Fibroblast of lung (primary cell): ENCODE results near the gene GOPC. TPM values are rescaled to one million over a fixed set of nuclear protein-coding genes. Genes with fewer than 3 reads are reported as not detected.

Experiments used
- DNase-seq, 2 donors: peaks; one replicate each; pipeline versions ENCODE4 v3.0.0 to v3.0.0-alpha.2; 2010; ENCODE audit warnings: low read depth in 2 of 2
- H2AFZ ChIP-seq: 2 replicates; pipeline ENCODE4 v1.5.1; 2012; ENCODE audit warnings: low read length, control low read depth, inconsistent platforms
- H3K27ac ChIP-seq: 2 replicates; pipeline ENCODE4 v1.5.1; 2011; ENCODE audit warnings: low read length, control low read depth; ENCODE audit not compliant: insufficient read depth
- H3K27me3 ChIP-seq: 2 replicates; pipeline ENCODE4 v1.5.1; 2011; ENCODE audit warnings: mild to moderate bottlenecking, low read length; ENCODE audit not compliant: control insufficient read depth, insufficient read depth
- H3K36me3 ChIP-seq: 2 replicates; pipeline ENCODE4 v1.5.1; 2011; ENCODE audit warnings: low read length; ENCODE audit not compliant: control insufficient read depth, insufficient read depth
- H3K4me1 ChIP-seq: 2 replicates; pipeline ENCODE4 v1.5.1; 2011; ENCODE audit warnings: low read length; ENCODE audit not compliant: control insufficient read depth, insufficient read depth; ENCODE audit errors: extremely low read depth
- H3K4me2 ChIP-seq: 2 replicates; pipeline ENCODE4 v1.5.1; 2011; ENCODE audit warnings: low read length, control low read depth; ENCODE audit not compliant: insufficient read depth; ENCODE audit errors: extremely low read depth
- H3K4me3 ChIP-seq, 4 experiments: fragments of 200-600 bp in 1 of 4; sonication (generic) in 1 of 4; replicated peaks in 1 of 4; 2 replicates each; pipeline ENCODE4 v1.5.1; 2011 to 2016; ENCODE audit warnings: low read length in 4 of 4, low read depth in 3 of 4, mild to moderate bottlenecking in 3 of 4, control low read depth in 2 of 4, inconsistent platforms in 1 of 4, mixed read lengths in 1 of 4; ENCODE audit not compliant: insufficient read depth in 1 of 4; ENCODE audit errors: control extremely low read depth in 1 of 4
- H3K79me2 ChIP-seq: 2 replicates; pipeline ENCODE4 v1.5.1; 2012; ENCODE audit warnings: mild to moderate bottlenecking, low read length, inconsistent platforms; ENCODE audit not compliant: control insufficient read depth, insufficient read depth
- H3K9ac ChIP-seq: 2 replicates; pipeline ENCODE4 v1.5.1; 2011; ENCODE audit warnings: mild to moderate bottlenecking, low read length, control low read depth; ENCODE audit not compliant: insufficient read depth
- H3K9me3 ChIP-seq: 2 replicates; pipeline ENCODE4 v1.5.1; 2012; ENCODE audit warnings: low read depth, low read length; ENCODE audit not compliant: control insufficient read depth, insufficient read depth
- H4K20me1 ChIP-seq: 2 replicates; pipeline ENCODE4 v1.5.1; 2011; ENCODE audit warnings: low read length; ENCODE audit not compliant: control insufficient read depth, insufficient read depth; ENCODE audit errors: extremely low read depth
- CTCF ChIP-seq, 2 donors: IDR thresholded peaks in 1 of 2; conservative IDR thresholded peaks in 1 of 2; 1 replicate in 1 of 2; 2 replicates in 1 of 2; pipeline ENCODE4 v1.5.1; 2011 to 2012; ENCODE audit warnings: low read length in 2 of 2, control low read depth in 1 of 2, inconsistent platforms in 1 of 2, low read depth in 1 of 2, mild to moderate bottlenecking in 1 of 2
- EZH2 ChIP-seq: IDR thresholded peaks from 2 replicates; pipeline ENCODE4 v1.5.1; 2012; ENCODE audit warnings: low read length, control low read depth, mild to moderate bottlenecking; ENCODE audit errors: missing control alignments
- polyA plus RNA-seq, 2 donors: library from polyadenylated mRNA; depleted of rRNA in 1 of 2; stranded (reverse) in 1 of 2; unstranded in 1 of 2; fragments of >200 nt; gene quantifications; 2 replicates each; pipeline ENCODE4 v1.2.1, GENCODE V29; 2011 to 2012; ENCODE audit warnings: missing spikeins in 1 of 2
- total RNA-seq: library from RNA; depleted of rRNA; stranded (reverse); fragments of >200 nt; gene quantifications from 2 replicates; pipeline ENCODE4 v1.2.1, GENCODE V29; 2014

The GOPC gene
- total and polyA plus RNA-seq, 2 donors (not counting 1 experiment from before 2014, with no cell fraction given), result 32.2 to 45.4 TPM

- no peak for TF ChIP-seq CTCF (conservative IDR thresholded peaks at IDR 0.05 in 1 of 2, IDR thresholded peaks at IDR 0.05 in 1 of 2; ENCODE audit: low read depth in 1 of 2, low read length in 2 of 2)
- Histone ChIP-seq H3K4me3 (no peak overlapping the region), H3K4me2 (no peak overlapping the region), H3K9me3 (no peaks in the 10 kb centered on the region), H3K27ac (no peak overlapping the region), H4K20me1 (no peaks in the 10 kb centered on the region), H3K79me2 (no peaks in the 10 kb centered on the region), H3K4me1 (no peaks in the 10 kb centered on the region), H3K36me3 (no peaks in the 10 kb centered on the region), H3K9ac (no peak overlapping the region), H3K27me3 (no peaks in the 10 kb centered on the region), H2AFZ (no peak overlapping the region)
- no peak for DNase-seq
Measured at GRCh38 chr6:117559299-117559698, 43.0 kb downstream of the GOPC start.

GRCh38 chr6:117558818-117559217, 43.5 kb downstream of the GOPC start:
- no peak overlapping the region for H2AFZ ChIP-seq
- H3K4me1 ChIP-seq, result no peaks in the 10 kb centered on the region
- H3K27me3 ChIP-seq, result no peaks in the 10 kb centered on the region
- no peak overlapping the region for H3K9ac ChIP-seq
- H3K4me2 ChIP-seq, result no peak overlapping the region
- H3K4me3 ChIP-seq, result no peak overlapping the region
- H3K9me3 ChIP-seq, result no peaks in the 10 kb centered on the region
- H3K36me3 ChIP-seq, result no peaks in the 10 kb centered on the region
- no peaks in the 10 kb centered on the region for H4K20me1 ChIP-seq
- H3K27ac ChIP-seq, result no peak overlapping the region
- no peaks in the 10 kb centered on the region for H3K79me2 ChIP-seq
- no peak for TF ChIP-seq EZH2
- TF ChIP-seq CTCF (conservative IDR thresholded peaks at IDR 0.05 in 1 of 2, IDR thresholded peaks at IDR 0.05 in 1 of 2; ENCODE audit: low read depth in 1 of 2, low read length in 2 of 2), result no peak
- no peak for DNase-seq

- Histone ChIP-seq H2AFZ (no peak overlapping the region), H3K27me3 (no peaks in the 10 kb centered on the region), H3K36me3 (no peaks in the 10 kb centered on the region), H3K27ac (no peak overlapping the region), H3K4me2 (no peak overlapping the region), H3K4me3 (no peak overlapping the region), H3K4me1 (no peaks in the 10 kb centered on the region), H3K9me3 (no peaks in the 10 kb centered on the region), H3K9ac (no peak overlapping the region), H4K20me1 (no peaks in the 10 kb centered on the region), H3K79me2 (no peaks in the 10 kb centered on the region)
- peak in 1 of 2 donors; percentile 24 for DNase-seq
- TF ChIP-seq EZH2, result no peak
Measured at GRCh38 chr6:117557951-117558350, 44.4 kb downstream of the GOPC start.
